ENCODE results near the gene TYK2. TPM values are rescaled to one million over a fixed set of nuclear protein-coding genes. Genes with fewer than 3 reads are reported as not detected.

TYK2 gene
- total and polyA plus RNA-seq, 9 of the 15 experiments (the other 6 are each of a cell fraction or from before 2014, with no cell fraction given) = 15.0 to 182 (median 85.9) TPM

GRCh38 chr19:10398819-10399218 lies 18.4 kb upstream of the TYK2 start (continued):
- TF ChIP-seq DNMT1 (IDR thresholded peaks at IDR 0.05) (no peak), RBM25 (IDR thresholded peaks at IDR 0.05; ENCODE audit: low read depth, low read length, severe bottlenecking) (peak; percentile 38), DPF2 (IDR thresholded peaks at IDR 0.05) (peak; percentile 46; the same call in 1 of the 2 replicates), MYC (IDR thresholded peaks at IDR 0.05; ENCODE audit: low read depth, low read length) (no peak), MYC (CRISPR knock-in tag; IDR thresholded peaks at IDR 0.05; ENCODE audit: borderline replicate concordance, low read depth) (no peak), SRSF7 (optimal IDR thresholded peaks at IDR 0.05; ENCODE audit: low read depth, low read length) (no peak), ELK3 (CRISPR knock-in tag; IDR thresholded peaks at IDR 0.05) (no peak), BCOR (IDR thresholded peaks at IDR 0.05) (peak; percentile 31; the same call in 1 of the 2 replicates), ZNF408 (CRISPR knock-in tag; IDR thresholded peaks at IDR 0.05; ENCODE audit: low read depth) (no peak), PTBP1 (IDR thresholded peaks at IDR 0.05; ENCODE audit: low read depth, low read length) (no peak), MAFF (IDR thresholded peaks at IDR 0.05; ENCODE audit: low read length) (peak; percentile 20; the same call in 1 of the 2 replicates), CCNT2 (IDR thresholded peaks at IDR 0.05; ENCODE audit: borderline replicate concordance, extremely low read depth, insufficient read length, low read depth, low read length) (no peak), U2AF2 (optimal IDR thresholded peaks at IDR 0.05; ENCODE audit: low read depth, low read length) (no peak), ZNF124 (CRISPR knock-in tag; IDR thresholded peaks at IDR 0.05) (no peak), MLX (CRISPR knock-in tag; conservative IDR thresholded peaks at IDR 0.05) (no peak), ATF7 (IDR thresholded peaks at IDR 0.05) (no peak), RCOR1 (IDR thresholded peaks at IDR 0.05; ENCODE audit: borderline replicate concordance in 1 of 2, low read depth in 2 of 2, low read length in 2 of 2) (0 out of 4 replicates have a peak, but pooled peaks of 1 of the 2 experiments have one; percentile 7), SREBF1 (IDR thresholded peaks at IDR 0.05; ENCODE audit: borderline replicate concordance, low read depth, low read length) (no peak), ZNF263 (CRISPR knock-in tag; IDR thresholded peaks at IDR 0.05; ENCODE audit: borderline replicate concordance) (no peak), GATA2 (CRISPR knock-in tag; IDR thresholded peaks at IDR 0.05) (no peak), GABPB2 (CRISPR knock-in tag; conservative IDR thresholded peaks at IDR 0.05) (no peak), RFX5 (IDR thresholded peaks at IDR 0.05; ENCODE audit: low read depth, low read length) (no peak), ZNF232 (CRISPR knock-in tag; IDR thresholded peaks at IDR 0.05) (no peak), RBBP5 (IDR thresholded peaks at IDR 0.05; ENCODE audit: borderline replicate concordance, insufficient read depth, low read length, poor library complexity, severe bottlenecking) (no peak)
- TF ChIP-seq, protein P1, sequence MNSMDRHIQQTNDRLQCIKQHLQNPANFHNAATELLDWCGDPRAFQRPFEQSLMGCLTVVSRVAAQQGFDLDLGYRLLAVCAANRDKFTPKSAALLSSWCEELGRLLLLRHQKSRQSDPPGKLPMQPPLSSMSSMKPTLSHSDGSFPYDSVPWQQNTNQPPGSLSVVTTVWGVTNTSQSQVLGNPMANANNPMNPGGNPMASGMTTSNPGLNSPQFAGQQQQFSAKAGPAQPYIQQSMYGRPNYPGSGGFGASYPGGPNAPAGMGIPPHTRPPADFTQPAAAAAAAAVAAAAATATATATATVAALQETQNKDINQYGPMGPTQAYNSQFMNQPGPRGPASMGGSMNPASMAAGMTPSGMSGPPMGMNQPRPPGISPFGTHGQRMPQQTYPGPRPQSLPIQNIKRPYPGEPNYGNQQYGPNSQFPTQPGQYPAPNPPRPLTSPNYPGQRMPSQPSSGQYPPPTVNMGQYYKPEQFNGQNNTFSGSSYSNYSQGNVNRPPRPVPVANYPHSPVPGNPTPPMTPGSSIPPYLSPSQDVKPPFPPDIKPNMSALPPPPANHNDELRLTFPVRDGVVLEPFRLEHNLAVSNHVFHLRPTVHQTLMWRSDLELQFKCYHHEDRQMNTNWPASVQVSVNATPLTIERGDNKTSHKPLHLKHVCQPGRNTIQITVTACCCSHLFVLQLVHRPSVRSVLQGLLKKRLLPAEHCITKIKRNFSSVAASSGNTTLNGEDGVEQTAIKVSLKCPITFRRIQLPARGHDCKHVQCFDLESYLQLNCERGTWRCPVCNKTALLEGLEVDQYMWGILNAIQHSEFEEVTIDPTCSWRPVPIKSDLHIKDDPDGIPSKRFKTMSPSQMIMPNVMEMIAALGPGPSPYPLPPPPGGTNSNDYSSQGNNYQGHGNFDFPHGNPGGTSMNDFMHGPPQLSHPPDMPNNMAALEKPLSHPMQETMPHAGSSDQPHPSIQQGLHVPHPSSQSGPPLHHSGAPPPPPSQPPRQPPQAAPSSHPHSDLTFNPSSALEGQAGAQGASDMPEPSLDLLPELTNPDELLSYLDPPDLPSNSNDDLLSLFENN (IDR thresholded peaks at IDR 0.05; ENCODE audit: low read depth in 2 of 2, low read length in 2 of 2) = no peak

Measured in K562 (cell line).